Measurements from ENCODE around the gene SMIM3.

Gene SMIM3, protein sequence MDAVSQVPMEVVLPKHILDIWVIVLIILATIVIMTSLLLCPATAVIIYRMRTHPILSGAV

DNA sequence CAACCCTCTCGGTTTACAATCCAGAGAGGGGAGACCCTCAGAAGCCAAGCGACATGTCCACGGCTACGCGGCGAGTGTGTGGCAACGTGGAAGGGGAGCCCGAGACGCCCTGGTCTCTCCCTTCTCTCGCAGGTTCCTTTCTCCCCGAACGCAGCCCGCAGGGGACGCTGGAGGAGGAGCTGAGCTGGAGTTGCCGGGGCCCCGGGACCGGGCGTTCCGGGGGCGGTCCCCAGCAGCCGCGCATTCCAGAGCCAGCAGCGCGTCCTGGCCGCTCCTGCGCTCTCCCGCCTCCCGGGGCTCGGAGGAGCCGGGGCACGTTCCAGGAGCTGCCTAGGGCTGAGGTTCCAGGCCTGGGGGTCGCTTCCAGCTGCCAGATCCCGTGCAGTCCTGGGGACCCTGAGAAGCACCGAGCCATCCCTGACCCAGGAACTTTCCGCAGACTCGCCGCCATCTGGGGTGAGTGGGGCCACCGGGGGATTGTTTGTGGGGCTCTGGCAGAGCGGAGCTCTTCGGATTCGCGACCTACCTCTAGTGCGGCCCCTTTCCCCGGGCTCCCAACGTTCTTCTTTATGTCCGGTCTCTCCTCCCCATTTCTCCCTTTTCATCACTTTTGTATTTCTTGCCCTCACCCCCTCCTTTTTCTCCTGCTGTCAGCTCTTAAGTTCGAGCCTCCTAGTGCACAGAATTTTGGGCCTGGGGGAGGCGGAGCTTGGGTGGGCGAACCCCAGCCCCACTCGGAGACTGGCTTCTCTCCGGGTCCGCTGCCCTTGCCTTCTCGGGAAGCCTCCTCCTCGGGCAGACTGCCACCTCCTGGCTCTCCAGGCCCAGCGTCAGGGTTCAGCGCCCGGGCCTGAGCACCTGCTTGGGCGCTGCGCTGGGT lies at the start of gene SMIM3:
SMIM3 (plus strand) TSS at position 241 of the 880 bp plus-strand sequence. CDS start 16,684 bp downstream, outside the sequence.
- Histone ChIP-seq H3K27ac (ENCODE audit: extremely low read depth, low read depth, low read length) (peak within 1 kb of the TSS; percentile 33; the same call in 1 of the 2 replicates), H3K4me3 (ENCODE audit: low read depth, low read length) (peak within 1 kb of the TSS; percentile 64), H3K36me3 (ENCODE audit: control insufficient read depth in 2 of 2, insufficient read depth in 1 of 2, low read length in 2 of 2) (no peaks in the 10 kb centered on the region), H3K4me1 (ENCODE audit: control insufficient read depth, insufficient read depth, low read length) (peaks cover 11% of the 10 kb centered on the region), H3K9me3 (ENCODE audit: control insufficient read depth, insufficient read depth, low read depth, low read length) (no peaks in the 10 kb centered on the region)
- ChIA-PET CTCF (interaction anchor here (0.5 to 3.9 kb wide), 11 partner anchors 9 to 225 kb away, joined by 3 to 27 read pairs (median 4); no protein-coding TSS in a partner anchor), POLR2A (interaction anchor here (0.6 to 2.3 kb wide), 8 partner anchors 10 to 136 kb away, joined by 3 to 12 read pairs (median 4); partner anchors contain the start of genes DCTN4 and RBM22)
- peak; percentile 60; the same call in 1 of the 2 replicates for TF ChIP-seq ZNF394 (tag by site-specific recombination; IDR thresholded peaks at IDR 0.05; ENCODE audit: borderline replicate concordance)
- no peak for TF ChIP-seq ZNF623 (tag by site-specific recombination; IDR thresholded peaks at IDR 0.05)
- TF ChIP-seq, protein P1, sequence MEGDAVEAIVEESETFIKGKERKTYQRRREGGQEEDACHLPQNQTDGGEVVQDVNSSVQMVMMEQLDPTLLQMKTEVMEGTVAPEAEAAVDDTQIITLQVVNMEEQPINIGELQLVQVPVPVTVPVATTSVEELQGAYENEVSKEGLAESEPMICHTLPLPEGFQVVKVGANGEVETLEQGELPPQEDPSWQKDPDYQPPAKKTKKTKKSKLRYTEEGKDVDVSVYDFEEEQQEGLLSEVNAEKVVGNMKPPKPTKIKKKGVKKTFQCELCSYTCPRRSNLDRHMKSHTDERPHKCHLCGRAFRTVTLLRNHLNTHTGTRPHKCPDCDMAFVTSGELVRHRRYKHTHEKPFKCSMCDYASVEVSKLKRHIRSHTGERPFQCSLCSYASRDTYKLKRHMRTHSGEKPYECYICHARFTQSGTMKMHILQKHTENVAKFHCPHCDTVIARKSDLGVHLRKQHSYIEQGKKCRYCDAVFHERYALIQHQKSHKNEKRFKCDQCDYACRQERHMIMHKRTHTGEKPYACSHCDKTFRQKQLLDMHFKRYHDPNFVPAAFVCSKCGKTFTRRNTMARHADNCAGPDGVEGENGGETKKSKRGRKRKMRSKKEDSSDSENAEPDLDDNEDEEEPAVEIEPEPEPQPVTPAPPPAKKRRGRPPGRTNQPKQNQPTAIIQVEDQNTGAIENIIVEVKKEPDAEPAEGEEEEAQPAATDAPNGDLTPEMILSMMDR (tag by site-specific recombination; IDR thresholded peaks at IDR 0.05) = peak; percentile 70
- TF ChIP-seq, protein P2, sequence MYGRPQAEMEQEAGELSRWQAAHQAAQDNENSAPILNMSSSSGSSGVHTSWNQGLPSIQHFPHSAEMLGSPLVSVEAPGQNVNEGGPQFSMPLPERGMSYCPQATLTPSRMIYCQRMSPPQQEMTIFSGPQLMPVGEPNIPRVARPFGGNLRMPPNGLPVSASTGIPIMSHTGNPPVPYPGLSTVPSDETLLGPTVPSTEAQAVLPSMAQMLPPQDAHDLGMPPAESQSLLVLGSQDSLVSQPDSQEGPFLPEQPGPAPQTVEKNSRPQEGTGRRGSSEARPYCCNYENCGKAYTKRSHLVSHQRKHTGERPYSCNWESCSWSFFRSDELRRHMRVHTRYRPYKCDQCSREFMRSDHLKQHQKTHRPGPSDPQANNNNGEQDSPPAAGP (tag by site-specific recombination; IDR thresholded peaks at IDR 0.05) = 0 out of 2 replicates have a peak, but pooled peaks have one; percentile 21
- no peak for TF ChIP-seq ZNF658 (tag by site-specific recombination; IDR thresholded peaks at IDR 0.05)
- 0 out of 2 replicates have a peak, but pooled peaks have one; percentile 62 for TF ChIP-seq ZNF561 (tag by site-specific recombination; IDR thresholded peaks at IDR 0.05; ENCODE audit: borderline replicate concordance)
- peak; percentile 95 for TF ChIP-seq GLIS2 (tag by site-specific recombination; IDR thresholded peaks at IDR 0.05)
- TF ChIP-seq ZNF785 (tag by site-specific recombination; IDR thresholded peaks at IDR 0.05) = no peak
- peak; percentile 37; the same call in 1 of the 2 replicates for TF ChIP-seq ZNF324 (tag by site-specific recombination; IDR thresholded peaks at IDR 0.05)
- TF ChIP-seq IKZF3 (tag by site-specific recombination; IDR thresholded peaks at IDR 0.05) = peak; percentile 96
- TF ChIP-seq, protein P3, sequence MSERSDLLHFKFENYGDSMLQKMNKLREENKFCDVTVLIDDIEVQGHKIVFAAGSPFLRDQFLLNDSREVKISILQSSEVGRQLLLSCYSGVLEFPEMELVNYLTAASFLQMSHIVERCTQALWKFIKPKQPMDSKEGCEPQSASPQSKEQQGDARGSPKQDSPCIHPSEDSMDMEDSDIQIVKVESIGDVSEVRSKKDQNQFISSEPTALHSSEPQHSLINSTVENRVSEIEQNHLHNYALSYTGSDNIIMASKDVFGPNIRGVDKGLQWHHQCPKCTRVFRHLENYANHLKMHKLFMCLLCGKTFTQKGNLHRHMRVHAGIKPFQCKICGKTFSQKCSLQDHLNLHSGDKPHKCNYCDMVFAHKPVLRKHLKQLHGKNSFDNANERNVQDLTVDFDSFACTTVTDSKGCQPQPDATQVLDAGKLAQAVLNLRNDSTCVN (tag by site-specific recombination; optimal IDR thresholded peaks at IDR 0.05) = peak; percentile 94
- TF ChIP-seq HOXD13 (CRISPR knock-in tag; IDR thresholded peaks at IDR 0.05; ENCODE audit: borderline replicate concordance) = no peak
- peak; percentile 71 for TF ChIP-seq ZIC2 (tag by site-specific recombination; IDR thresholded peaks at IDR 0.05)
- 0 out of 2 replicates have a peak, but pooled peaks have one; percentile 43 for TF ChIP-seq ZEB2 (tag by site-specific recombination; IDR thresholded peaks at IDR 0.05)
- no peak for TF ChIP-seq TRIM28 (IDR thresholded peaks at IDR 0.05; ENCODE audit: borderline replicate concordance, low read length)
- TF ChIP-seq ZNF423 (tag by site-specific recombination; IDR thresholded peaks at IDR 0.05) = no peak
- no peak for TF ChIP-seq OVOL3 (tag by site-specific recombination; IDR thresholded peaks at IDR 0.05)
- peak; percentile 73 for TF ChIP-seq ZNF341 (tag by site-specific recombination; IDR thresholded peaks at IDR 0.05; ENCODE audit: low read depth)
- TF ChIP-seq OSR2 (tag by site-specific recombination; IDR thresholded peaks at IDR 0.05) = peak; percentile 31; the same call in 1 of the 2 replicates
- TF ChIP-seq SP3 (tag by site-specific recombination; IDR thresholded peaks at IDR 0.05) = peak; percentile 79
- TF ChIP-seq SP7 (tag by site-specific recombination; IDR thresholded peaks at IDR 0.05) = 0 out of 2 replicates have a peak, but pooled peaks have one; percentile 42
- 0 out of 2 replicates have a peak, but pooled peaks have one; percentile 16 for TF ChIP-seq ZBTB7A (tag by site-specific recombination; IDR thresholded peaks at IDR 0.05; ENCODE audit: low read depth)
- peak; percentile 61; the same call in 1 of the 2 replicates for TF ChIP-seq ZFP69B (tag by site-specific recombination; IDR thresholded peaks at IDR 0.05)
- TF ChIP-seq ZNF223 (tag by site-specific recombination; IDR thresholded peaks at IDR 0.05) = no peak
- peak; percentile 53; the same call in 1 of the 2 replicates for TF ChIP-seq KLF8 (tag by site-specific recombination; IDR thresholded peaks at IDR 0.05)
- TF ChIP-seq, protein P4, sequence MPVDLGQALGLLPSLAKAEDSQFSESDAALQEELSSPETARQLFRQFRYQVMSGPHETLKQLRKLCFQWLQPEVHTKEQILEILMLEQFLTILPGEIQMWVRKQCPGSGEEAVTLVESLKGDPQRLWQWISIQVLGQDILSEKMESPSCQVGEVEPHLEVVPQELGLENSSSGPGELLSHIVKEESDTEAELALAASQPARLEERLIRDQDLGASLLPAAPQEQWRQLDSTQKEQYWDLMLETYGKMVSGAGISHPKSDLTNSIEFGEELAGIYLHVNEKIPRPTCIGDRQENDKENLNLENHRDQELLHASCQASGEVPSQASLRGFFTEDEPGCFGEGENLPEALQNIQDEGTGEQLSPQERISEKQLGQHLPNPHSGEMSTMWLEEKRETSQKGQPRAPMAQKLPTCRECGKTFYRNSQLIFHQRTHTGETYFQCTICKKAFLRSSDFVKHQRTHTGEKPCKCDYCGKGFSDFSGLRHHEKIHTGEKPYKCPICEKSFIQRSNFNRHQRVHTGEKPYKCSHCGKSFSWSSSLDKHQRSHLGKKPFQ (tag by site-specific recombination; IDR thresholded peaks at IDR 0.05) = peak; percentile 7; the same call in 1 of the 2 replicates
- peak; percentile 65; the same call in 1 of the 2 replicates for TF ChIP-seq MZF1 (tag by site-specific recombination; IDR thresholded peaks at IDR 0.05; ENCODE audit: borderline replicate concordance)
- TF ChIP-seq, protein P5, sequence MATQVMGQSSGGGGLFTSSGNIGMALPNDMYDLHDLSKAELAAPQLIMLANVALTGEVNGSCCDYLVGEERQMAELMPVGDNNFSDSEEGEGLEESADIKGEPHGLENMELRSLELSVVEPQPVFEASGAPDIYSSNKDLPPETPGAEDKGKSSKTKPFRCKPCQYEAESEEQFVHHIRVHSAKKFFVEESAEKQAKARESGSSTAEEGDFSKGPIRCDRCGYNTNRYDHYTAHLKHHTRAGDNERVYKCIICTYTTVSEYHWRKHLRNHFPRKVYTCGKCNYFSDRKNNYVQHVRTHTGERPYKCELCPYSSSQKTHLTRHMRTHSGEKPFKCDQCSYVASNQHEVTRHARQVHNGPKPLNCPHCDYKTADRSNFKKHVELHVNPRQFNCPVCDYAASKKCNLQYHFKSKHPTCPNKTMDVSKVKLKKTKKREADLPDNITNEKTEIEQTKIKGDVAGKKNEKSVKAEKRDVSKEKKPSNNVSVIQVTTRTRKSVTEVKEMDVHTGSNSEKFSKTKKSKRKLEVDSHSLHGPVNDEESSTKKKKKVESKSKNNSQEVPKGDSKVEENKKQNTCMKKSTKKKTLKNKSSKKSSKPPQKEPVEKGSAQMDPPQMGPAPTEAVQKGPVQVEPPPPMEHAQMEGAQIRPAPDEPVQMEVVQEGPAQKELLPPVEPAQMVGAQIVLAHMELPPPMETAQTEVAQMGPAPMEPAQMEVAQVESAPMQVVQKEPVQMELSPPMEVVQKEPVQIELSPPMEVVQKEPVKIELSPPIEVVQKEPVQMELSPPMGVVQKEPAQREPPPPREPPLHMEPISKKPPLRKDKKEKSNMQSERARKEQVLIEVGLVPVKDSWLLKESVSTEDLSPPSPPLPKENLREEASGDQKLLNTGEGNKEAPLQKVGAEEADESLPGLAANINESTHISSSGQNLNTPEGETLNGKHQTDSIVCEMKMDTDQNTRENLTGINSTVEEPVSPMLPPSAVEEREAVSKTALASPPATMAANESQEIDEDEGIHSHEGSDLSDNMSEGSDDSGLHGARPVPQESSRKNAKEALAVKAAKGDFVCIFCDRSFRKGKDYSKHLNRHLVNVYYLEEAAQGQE (tag by site-specific recombination; IDR thresholded peaks at IDR 0.05) = no peak
